Fibroblast of skin of right biceps (primary cell): ENCODE data around the gene SIMC1.
A peak's percentile ranks its signal among the peaks of the same experiment; 100 is the strongest.

Experiments used
- DNase-seq: peaks from one replicate; pipeline ENCODE4 v3.0.0-alpha.2; 2013

Gene SIMC1

DNA sequence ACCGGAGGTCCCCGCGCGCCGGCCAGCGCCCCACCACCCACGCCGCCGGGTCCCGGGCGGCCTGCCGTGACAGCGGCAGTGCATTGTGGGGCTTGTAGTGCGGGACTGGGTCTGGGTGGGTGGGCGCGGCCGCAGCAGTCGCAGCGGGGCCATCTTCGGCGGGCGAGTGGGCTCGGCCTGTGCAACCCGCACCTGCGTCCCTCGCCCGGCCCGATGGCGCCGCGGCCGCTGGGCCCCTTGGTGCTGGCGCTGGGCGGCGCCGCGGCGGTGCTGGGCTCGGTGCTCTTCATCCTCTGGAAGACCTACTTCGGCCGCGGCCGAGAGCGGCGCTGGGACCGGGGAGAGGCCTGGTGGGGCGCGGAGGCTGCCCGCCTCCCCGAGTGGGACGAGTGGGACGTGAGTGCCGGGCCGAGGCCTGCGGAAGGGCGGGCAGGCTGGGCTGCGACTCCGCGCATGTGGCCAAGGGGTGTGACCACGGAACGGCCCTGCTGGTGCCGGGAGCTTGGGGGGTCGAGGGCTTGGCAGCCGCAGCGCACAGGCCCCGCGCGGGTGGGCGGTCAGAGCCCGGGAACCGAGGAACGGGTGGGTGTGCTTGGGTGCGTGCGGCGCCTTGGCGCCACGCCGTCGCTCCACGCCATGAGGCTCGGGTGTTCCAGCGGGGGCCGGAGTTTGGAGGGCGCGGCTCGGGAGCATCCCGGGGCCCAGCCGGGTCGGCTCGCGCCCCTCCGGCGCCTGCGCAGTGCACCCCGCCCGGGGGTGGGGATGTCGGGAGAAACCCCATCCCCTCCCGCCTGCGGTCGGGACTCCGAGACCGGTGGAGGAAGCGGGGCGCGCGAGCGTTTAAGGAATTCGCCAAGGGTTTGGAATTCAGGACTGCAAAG, 127.4 kb downstream of the SIMC1 start, which contains the start of gene ARL10:
TSS of gene ARL10 (plus strand) at position 137 of the 881 bp plus-strand sequence. CDS start at position 214, 77 bp downstream.
- peak; percentile 79 for DNase-seq

DNA sequence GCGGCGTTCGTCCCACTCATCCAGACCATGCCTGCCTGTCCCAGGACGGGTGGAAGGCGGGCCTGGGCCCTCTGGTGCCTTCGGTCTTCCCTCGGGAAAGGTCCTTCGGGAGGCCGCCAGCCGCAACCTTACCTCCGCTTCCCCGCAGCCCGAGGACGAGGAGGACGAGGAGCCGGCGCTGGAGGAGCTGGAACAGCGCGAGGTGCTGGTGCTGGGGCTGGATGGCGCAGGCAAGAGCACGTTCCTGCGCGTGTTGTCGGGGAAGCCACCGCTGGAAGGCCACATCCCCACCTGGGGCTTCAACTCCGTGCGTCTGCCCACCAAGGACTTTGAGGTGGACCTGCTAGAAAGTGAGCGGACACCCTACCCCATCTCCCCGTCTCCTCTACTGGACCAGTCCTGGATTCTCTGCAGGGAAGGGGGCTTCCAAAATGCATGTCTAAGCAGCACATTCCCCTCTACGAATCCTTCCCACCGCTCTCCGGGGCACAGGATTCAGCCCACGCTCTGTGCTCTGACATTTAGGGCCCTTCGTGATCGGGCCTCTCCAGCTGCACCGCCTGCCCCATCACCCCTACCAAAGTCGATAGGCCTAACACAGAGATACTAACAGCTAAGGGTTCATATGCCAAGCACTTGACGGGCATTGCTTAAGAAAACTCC, 128.1 kb downstream of the SIMC1 start:
- DNase-seq = no peak

DNA sequence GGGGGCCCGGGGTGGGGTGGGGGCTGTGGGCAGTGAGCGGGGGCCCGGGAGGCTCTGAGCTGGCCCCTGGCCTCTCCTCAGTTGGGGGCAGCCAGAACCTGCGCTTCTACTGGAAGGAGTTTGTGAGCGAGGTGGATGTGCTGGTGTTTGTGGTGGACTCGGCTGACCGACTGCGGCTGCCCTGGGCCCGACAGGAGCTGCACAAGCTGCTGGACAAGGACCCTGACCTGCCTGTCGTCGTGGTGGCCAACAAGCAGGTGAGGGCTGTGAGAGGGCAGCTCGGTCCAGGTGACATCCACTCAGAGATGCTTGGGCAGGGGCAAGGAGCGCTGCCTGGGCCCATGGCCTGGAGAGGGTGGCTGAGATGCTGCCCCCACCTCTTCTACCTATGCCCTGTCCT, 130.5 kb downstream of the SIMC1 start:
- no peak for DNase-seq

DNA sequence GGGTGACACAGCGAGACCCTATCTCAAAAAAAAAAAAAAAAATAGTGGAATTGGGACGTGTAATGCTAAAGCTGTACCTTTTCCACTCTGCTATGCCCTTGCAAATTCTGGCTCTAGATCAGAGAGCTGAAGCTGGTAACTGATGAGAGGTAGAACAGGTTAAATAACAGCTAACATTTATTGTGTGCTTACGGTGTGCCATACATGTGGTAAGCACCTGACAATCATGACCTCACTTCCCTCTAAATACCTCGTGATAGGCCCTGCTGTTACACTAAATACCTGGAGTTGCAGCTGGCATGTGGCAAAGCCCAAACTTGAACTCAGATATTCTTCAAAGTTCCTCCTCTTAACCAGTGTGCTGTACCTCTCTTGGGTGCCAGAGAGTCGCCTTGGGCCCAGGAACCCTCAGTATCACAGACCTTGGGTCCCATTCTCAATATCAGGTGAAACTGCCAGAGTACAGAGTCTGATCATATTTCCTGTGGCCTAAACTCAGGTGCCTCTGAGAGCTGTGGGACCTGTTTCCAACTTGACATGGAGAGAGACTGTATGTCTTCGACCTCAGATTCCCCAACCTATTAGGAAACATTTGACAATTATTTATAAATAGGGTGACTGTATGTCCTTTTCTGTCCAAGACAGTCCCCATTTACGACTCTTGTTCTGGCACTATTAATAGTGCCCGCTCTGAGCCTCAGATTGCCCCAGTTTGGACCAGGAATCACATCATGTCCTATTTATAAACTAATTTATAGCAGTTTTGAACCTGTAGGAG, 131.9 kb downstream of the SIMC1 start:
- DNase-seq = no peak

DNA sequence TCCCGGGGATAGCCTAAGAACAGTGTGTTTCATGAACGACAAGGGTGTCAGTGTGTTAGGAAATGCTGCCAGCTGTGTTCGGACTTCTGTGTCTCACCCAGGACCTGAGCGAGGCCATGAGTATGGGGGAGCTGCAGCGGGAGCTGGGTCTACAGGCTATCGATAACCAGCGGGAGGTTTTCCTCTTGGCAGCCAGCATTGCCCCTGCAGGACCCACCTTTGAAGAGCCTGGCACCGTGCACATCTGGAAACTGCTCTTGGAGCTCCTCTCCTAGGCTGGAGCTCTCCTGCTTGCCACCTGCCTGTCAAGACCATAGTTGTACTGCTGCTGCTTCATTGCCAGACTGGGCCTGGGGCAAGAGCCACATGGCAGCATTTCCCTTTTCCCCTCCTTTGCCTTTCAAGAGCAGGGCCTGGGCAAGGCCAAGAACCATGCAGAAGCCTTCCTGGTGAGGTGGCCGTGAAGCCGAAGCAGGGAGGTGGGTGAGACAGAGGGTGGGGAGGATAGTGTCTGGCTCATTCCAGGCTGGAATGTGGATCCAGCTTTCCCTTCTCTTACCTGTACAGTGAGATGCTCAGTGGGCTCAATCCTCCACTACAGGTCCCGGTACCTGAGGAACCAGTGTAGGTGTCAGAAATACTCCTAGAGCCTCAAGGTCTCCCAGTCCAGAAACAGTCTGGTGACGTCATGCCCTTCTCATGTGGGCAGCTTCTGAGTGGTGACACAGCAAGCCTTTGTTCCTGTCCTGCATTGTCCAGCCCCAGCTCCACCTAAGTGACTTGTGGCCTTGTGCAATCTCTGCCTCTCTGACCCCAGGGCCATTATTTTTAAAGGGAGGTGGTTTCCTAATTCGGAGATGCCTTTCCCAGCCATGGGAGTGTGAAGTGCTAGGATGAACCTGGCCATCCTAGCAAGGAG, 133.7 kb downstream of the SIMC1 start:
- DNase-seq = no peak

DNA sequence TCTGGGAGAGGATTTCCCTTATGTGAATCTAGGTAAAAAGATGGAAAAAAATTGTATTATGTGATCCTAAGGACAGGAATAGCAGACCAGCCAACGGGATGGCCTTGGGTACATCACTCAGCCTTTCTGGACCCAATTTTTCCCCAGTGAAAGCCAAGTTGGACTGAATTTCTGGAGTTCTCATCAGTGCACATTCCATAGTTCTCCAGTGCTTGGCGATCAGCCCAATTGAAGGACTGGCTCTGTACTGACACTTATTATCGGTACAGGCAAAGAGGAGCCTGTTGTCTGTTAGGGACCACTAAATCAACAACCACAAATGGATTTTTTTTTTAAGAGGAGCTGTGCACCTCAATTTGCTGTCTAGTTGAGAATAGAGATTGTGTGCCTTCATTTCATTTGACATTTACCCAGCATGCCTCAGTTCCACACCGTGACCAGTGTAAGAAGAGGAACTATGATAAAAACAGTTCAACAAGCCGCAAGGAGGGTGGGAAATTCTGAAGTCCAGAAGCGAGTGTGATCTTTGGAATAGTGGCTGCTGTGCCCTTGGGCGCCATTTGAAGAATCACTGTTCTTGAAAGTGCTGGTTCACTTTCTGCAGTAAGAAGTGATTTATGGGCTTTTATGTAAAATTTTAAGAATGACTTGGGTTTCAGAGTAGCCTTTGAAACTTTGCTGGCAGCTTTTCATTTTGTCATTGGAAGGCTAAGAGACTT, 135.0 kb downstream of the SIMC1 start:
- peak; percentile 13 for DNase-seq

DNA sequence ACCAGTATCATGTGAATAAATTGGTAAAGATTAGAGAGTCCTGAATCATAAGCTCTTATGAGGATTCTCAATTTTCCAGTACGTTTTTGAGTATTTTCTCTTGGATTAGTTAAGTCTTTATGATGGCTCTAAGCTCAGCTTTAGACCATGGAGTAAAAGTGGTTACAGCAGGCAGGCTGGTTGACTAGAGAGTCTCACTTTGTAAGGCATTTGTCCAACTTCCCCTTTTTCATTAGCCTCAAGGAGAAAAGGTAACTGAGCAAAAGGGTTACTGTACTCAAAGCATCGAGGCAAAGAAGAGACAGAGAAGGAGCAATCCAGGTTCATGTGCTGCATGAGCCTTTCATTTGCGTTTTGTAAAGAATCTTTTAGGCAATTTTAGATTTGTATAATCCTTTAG, 141.7 kb downstream of the SIMC1 start:
- DNase-seq = no peak

DNA sequence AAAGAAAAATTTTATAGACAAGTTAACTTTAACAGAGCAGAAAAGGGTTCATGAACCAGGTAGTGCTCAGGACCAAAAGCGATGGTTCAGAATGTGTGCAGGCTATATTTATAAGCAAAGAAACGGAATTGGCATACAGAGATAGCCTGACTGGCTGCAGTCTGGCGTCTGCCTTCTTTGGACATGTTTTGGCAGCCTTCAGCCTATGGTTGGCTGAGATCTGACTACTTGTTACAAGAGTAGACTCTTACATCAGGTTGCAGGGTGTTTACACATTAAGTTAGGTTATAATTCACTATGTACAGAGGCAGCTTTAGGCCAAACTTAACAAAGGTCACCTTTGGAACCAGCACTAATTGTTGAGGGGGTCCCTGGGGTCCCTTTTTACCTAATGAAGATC, 143.2 kb downstream of the SIMC1 start:
- no peak for DNase-seq

DNA sequence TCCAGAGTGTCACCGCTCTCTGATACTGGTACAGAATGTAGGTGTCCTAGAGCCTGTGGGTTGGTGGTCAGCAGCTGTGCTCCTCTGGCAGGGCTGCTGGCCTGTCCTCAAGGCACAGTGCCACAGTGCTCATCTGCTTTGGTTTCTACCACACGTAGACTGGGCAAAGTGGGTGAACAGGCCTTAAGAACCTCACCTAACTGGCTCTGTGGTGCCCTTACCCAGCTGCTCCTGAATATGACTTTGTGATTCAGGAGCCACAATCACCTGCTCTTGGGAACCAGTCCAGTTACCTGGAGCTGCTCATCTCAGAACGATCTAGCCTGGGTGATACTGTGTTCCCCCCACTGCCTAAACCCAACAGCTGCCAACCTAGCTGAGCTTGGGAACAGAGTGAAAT, 143.8 kb downstream of the SIMC1 start:
- no peak for DNase-seq

DNA sequence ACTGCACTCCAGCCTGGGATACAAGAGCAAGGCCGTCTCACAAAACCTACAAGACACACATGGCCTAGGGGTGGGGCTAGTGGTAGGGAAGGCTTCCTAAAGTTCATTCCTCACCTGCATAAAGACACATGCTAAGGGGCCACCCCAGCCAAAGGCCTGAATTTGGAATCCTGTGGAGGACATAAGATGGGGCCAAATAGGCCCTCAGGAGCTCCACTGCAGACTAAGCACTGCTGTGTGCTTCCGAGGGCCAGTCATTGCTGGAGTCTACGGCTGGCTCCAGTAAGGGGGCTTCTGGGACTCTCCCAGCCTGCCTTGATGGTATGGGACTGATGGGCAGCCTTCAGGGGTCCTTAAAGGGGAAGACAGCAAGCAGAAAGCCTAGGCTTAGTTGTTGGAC, 144.5 kb downstream of the SIMC1 start:
- no peak for DNase-seq

DNA sequence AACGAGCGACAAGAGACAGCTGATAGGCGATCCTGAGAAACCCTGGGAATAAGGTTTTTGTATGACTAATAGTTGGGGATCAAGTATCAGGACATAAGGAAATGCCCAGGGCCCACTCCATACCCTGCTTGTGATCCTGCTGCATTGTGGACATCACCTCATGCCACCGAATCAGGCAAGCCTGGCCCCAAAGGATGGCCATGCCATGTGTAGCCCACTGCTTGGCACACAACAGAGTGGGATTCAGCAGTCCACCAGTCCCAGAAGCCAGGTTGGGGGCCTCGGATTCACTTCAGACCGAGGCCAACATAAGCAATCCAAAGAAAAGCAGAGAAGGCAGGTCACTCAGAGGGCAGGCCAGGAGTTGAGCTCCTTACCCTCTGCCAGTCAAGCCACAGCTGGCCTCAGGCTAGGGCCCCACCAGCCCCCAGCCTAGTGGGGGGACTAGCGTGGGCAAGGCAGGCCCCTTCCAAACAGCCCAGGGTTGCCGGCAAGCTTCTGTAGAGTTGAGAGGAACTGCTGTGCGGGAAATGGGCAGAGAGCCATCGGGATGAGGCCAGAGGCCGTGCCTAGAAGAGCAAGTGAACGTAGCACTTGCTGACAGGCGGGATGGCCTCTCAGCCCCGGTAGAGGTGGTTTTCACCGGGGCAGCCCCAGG, 145.2 kb downstream of the SIMC1 start:
- no peak for DNase-seq

DNA sequence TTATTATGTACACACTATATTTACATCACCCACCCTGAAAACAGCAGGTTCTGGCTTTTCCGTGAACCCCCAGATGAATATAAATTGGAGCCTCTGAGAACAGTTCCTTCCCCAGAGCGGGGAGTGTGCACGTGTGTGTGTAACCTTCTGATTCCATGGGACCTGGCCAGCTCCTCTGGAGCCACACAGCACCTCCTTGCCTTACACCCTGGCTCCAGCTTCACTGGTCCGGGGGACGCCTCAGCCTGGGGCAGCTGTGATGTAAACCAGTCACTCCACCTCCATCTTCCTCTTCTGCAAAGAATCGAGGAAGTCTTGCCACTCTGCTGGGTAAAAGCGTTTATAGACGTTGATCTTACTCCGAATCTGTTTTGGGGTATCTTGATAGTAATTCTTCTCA, 145.7 kb downstream of the SIMC1 start:
- DNase-seq = no peak

DNA sequence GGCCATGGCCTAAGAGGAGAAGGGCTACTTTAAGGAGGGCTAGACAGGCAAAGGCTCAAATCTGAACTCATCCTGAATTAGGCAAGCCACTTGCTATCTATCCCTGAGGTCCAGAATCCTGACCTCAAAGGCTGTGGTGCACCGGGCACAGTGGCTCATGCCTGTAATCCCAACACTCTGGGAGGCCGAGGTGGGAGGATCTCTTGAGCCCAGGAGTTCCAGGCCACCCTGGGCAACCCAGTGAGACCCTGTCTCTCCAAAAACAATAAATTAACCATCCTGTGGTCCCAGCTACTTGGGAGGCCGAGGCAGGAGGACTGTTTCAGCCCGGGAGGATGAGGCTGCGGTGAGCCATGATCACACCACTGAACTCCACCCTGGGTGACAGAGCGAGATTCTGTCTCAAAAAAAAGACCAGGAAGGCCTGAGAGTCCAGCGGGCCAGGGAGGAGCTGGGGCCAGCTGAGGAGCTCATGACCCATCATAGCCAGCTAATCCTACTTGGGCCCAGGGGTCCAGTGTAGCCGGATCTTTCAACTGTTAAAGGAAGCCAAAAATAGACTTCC, 146.2 kb downstream of the SIMC1 start:
- DNase-seq = no peak

DNA sequence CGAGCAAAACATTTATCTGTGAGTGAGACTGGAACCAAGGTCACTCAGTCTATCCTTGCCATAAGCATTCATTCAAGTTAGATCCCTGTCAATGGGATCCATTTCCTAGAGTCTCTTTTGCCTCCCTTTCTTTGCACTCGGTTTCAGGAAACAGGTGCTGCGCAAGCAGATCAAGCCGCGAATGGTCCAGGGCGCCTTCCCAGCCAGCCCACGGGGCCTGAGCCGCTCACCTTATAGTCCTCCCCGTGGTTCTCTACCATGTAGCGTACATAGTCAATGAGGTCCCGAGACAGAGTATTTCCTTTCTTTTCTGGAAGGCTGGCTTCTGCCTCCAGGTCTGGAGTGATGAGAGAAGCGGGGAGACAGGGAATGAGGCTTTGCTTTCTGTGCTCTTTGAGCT, 146.8 kb downstream of the SIMC1 start:
- no peak for DNase-seq

DNA sequence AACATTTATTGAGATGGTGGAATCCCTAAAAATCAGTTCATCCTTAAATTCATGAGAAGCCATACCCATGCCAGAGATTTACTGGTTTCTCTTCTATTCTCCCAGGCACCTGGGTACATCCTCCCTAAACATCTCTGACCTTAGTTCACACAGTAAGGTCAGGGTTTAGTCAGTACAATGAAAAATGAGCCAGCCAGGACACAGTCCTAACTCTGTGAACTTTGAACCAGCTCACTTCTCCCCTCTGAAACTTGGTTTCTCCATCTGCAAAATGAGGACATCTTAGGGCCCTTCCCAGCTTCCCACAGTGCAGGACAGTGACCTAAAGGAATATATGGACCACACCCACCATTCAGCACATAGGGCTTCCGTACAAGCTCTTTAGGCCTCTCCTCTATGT, 148.3 kb downstream of the SIMC1 start:
- no peak for DNase-seq

DNA sequence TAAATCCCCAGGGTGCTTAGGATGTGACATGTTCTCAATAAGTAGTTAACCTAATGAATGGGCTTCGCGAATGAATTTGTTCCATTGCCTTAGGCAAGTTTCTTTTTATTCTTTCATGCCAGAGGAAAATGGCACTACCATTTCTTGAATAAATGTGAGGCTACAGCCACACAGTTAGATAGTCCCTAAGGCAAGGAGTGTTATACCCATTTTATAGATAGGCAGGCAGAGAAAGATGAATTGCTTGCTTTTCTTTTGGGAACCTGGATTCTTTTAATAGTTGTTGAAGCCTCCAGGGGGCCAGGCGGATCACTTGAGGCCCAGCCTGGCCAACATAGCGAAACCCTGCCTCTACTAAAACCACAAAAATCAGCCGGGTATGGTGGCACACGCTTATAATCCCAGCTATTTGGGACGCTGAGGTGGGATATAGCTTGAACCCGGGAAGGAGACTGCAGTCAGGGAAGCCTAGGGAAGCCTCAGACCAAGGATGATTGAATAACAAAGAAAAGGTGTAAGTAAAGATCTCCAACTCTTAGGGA, 149.2 kb downstream of the SIMC1 start:
- DNase-seq = no peak

DNA sequence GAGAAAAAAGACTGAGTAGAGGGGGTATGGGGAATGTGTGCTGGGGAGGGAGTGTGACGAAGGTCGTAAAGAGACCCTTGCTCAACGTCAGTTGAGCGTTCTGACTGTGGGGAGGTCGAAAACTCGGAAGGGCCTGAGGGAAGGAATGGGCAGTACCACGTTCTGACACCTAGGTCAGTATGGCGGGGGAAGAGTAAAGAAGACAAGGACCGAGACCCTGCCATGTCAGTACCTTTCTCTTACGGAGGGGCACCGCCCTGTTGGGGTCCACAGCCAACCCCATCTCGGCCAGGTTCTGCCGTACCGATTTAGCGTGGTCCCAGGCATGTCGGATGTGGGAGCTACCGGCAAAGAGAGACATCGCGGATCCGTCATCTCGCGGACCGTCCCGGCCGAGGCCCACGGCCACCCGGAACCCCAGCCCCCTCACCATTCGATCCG, 149.8 kb downstream of the SIMC1 start:
- DNase-seq = no peak

DNA sequence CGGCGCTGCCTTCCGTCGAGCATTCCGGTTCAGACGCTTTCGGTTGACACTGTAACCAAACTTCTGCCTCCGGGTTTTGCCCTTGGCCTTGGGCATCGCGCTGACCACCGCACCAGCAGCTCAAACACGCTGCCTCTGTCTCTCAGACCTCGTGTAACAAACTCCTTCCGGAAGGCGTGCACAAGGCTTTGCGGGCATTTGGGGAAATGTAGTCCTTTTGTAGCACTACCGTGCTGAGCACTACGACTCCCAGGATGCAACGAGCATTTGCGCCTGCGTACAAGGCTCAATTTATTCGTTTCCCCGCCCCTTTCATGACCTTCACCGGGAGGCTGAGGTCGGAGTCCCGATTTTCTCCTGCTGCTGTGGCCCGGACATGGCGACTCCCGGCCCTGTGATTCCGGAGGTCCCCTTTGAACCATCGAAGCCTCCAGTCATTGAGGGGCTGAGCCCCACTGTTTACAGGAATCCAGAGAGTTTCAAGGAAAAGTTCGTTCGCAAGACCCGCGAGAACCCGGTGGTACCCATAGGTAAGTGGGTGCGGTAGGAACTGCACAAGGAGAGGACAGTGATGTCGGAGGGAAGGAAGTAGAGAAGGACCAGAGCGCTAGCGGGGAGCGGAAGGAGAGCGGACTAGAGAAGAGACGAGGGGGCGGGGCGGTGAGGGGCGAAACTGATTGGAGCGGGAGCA, 150.4 kb downstream of the SIMC1 start, which contains the start of the genes HIGD2A and NOP16:
TSS of gene HIGD2A (plus strand) at position 308 of the 691 bp plus-strand sequence. CDS start at position 377, 69 bp downstream.
TSS of gene NOP16 (minus strand) at position 155 of the 691 bp plus-strand sequence. CDS start at position 96, 59 bp downstream.
- peak; percentile 99 for DNase-seq
